Kidney (tissue), 22 donors: ENCODE measurements around the gene SFTA2. TPM values are rescaled to one million over a fixed set of nuclear protein-coding genes. Genes with fewer than 3 reads are reported as not detected.

Experiments
- DNase-seq, 5 donors: peaks; one replicate each; pipeline ENCODE4 v3.0.0-alpha.2; 2013 to 2020
- FAIRE-seq: peaks from 2 replicates; lab custom pipeline; 2012; peaks lifted over from hg19 to GRCh38; lab: Jason Lieb, UNC
- H3K27ac ChIP-seq, 2 donors: one replicate each; pipeline ENCODE4 v1.7.0; 2013; ENCODE audit warnings: low read depth in 2 of 2, low read length in 2 of 2, inconsistent platforms in 1 of 2
- H3K27me3 ChIP-seq: one replicate; pipeline ENCODE4 v1.7.1; 2013; ENCODE audit warnings: low read length, inconsistent platforms; ENCODE audit not compliant: control insufficient read depth, insufficient read depth
- H3K36me3 ChIP-seq, 3 donors: one replicate each; pipeline versions ENCODE4 v1.7.0 to v1.7.1; 2013; ENCODE audit warnings: low read length in 3 of 3, control low read depth in 1 of 3, inconsistent platforms in 1 of 3; ENCODE audit not compliant: insufficient read depth in 3 of 3, control insufficient read depth in 2 of 3
- H3K4me1 ChIP-seq, 3 donors: one replicate each; pipeline versions ENCODE4 v1.7.0 to v1.7.1; 2013; ENCODE audit warnings: low read length in 3 of 3, inconsistent platforms in 1 of 3, low read depth in 1 of 3; ENCODE audit not compliant: control insufficient read depth in 2 of 3, insufficient read depth in 2 of 3
- H3K4me3 ChIP-seq, 3 donors: one replicate each; pipeline versions ENCODE4 v1.7.0 to v1.8.1; 2013; ENCODE audit warnings: low read length in 3 of 3, control low read depth in 1 of 3, inconsistent platforms in 1 of 3
- H3K9ac ChIP-seq, 3 donors: one replicate each; pipeline versions ENCODE4 v1.7.0 to v1.7.1; 2013; ENCODE audit warnings: low read length in 3 of 3, control low read depth in 1 of 3, inconsistent platforms in 1 of 3
- H3K9me3 ChIP-seq, 3 donors: one replicate each; pipeline versions ENCODE4 v1.7.0 to v1.7.1; 2013; ENCODE audit warnings: low read length in 3 of 3, control low read depth in 1 of 3, inconsistent platforms in 1 of 3; ENCODE audit not compliant: control insufficient read depth in 2 of 3, insufficient read depth in 1 of 3
- CTCF ChIP-seq: IDR thresholded peaks from 3 replicates; pipeline ENCODE4 v1.5.1; 2012; ENCODE audit warnings: mild to moderate bottlenecking, moderate library complexity, borderline replicate concordance; ENCODE audit not compliant: insufficient read depth; ENCODE audit errors: extremely low read depth
- intact Hi-C: fragments of 100-400 bp; cut with DNase I; formaldehyde crosslinking; loops from one replicate; pipeline ENCODE4 v1.11.1; 2022
- long read RNA-seq, 10 donors: library from polyadenylated mRNA in 1 of 10; unstranded in 1 of 10; transcript quantifications; one replicate each; pipeline ENCODE4 v2.0.0 and lab custom pipeline, GENCODE V29; 2021 to 2026
- polyA plus RNA-seq: library from polyadenylated mRNA; stranded (reverse); fragments of 350-450 nt; fragmentation: Illumina TruSeq; extraction: RNeasy Lipid Tissue Mini Kit (QIAGEN cat#74804); gene quantifications from one replicate; pipeline ENCODE4 v1.2.3, GENCODE V29; 2014; ENCODE audit warnings: low read depth, low replicate concordance; ENCODE audit not compliant: insufficient read depth
- total RNA-seq: library from RNA; stranded (reverse); fragmentation: NEBNext Ultra II Directional; extraction: Animal tissue kit (Norgen Biotek cat#: 25700); gene quantifications from one replicate; pipeline ENCODE4 v1.2.1, GENCODE V29; 2021
- donor health status: control.
- donor health status: control.
- donor health status: control.
- donor health status: control.
- donor health status: control.
- donor health status: DM: yes; HTN: yes; CAD: no.
- donor health status: Normal renal cell carcinoma (clear cell type).

The SFTA2 gene
- total RNA-seq (30.5 TPM), polyA plus RNA-seq (7.4 TPM)
- long read RNA-seq, donor 1, partial matches to known transcripts, result 0 of 1 reads
- long read RNA-seq, donor 1, other reads (novel, unspliced or antisense), result 0 of 1 reads
- long read RNA-seq, donor 2, result 0 reads
- long read RNA-seq, donor 3, partial matches to known transcripts, result 0 of 3 reads
- long read RNA-seq, donor 3, other reads (novel, unspliced or antisense), result 0 of 3 reads
- long read RNA-seq, donor 4, partial matches to known transcripts, result 0 of 1 reads
- long read RNA-seq, donor 4, other reads (novel, unspliced or antisense), result 0 of 1 reads
- long read RNA-seq, donor 5, result 0 reads
- long read RNA-seq, donor 6, partial matches to known transcripts, result 0 of 2 reads
- long read RNA-seq, donor 6, other reads (novel, unspliced or antisense), result 0 of 2 reads
- long read RNA-seq, donor 7, transcript SFTA2-201 (3 exons, 451 nt), result major isoform, 8 of 13 reads
- long read RNA-seq, donor 7, partial matches to known transcripts, result 0 of 13 reads
- long read RNA-seq, donor 7, other reads (novel, unspliced or antisense), result 1 of 13 reads
- long read RNA-seq, donor 8, partial matches to known transcripts, result 0 of 2 reads
- long read RNA-seq, donor 8, other reads (novel, unspliced or antisense), result 0 of 2 reads
- long read RNA-seq, donor 9, result 0 reads
- long read RNA-seq, donor 10, result 0 reads

GRCh38 chr6:30931969-30932645 is at the start of gene SFTA2:
SFTA2 (minus strand) TSS chr6:30932170; CDS start chr6:30932096, 74 bp downstream.
- intact Hi-C loops, result no loop called here

GRCh38 chr6:30979690-30980089 is 47.7 kb upstream of the SFTA2 start:
- Histone ChIP-seq H3K4me1 (peaks cover 0 to 4% (median 0%) of the 10 kb centered on the region in 3 donors), H3K27ac (no peak overlapping the region), H3K9me3 (no peaks in the 10 kb centered on the region), H3K4me3 (no peak overlapping the region), H3K9ac (no peak overlapping the region), H3K27me3 (no peaks in the 10 kb centered on the region), H3K36me3 (no peaks in the 10 kb centered on the region)
- no peak for TF ChIP-seq CTCF
- intact Hi-C loops, result no loop called here
- FAIRE-seq (no peak), DNase-seq (no peak)

More at GRCh38 chr6:30931969-30932645, at the start of gene SFTA2:
- no peaks in the 10 kb centered on the region for H3K36me3 ChIP-seq
- H3K9ac ChIP-seq, result no peak within 1 kb of the TSS
- H3K27ac ChIP-seq, result no peak within 1 kb of the TSS
- no peak within 1 kb of the TSS for H3K4me3 ChIP-seq
- TF ChIP-seq CTCF, result no peak
- DNase-seq (no peak), FAIRE-seq (no peak)
- peaks cover 0 to 8% (median 0%) of the 10 kb centered on the region in 3 donors for H3K9me3 ChIP-seq
- peaks cover 0 to 8% (median 7%) of the 10 kb centered on the region in 3 donors for H3K4me1 ChIP-seq
- H3K27me3 ChIP-seq, result no peaks in the 10 kb centered on the region

- Histone ChIP-seq H3K4me3 (no peak overlapping the region), H3K27ac (no peak overlapping the region), H3K27me3 (no peaks in the 10 kb centered on the region), H3K9ac (no peak overlapping the region), H3K4me1 (peaks cover 0 to 4% (median 0%) of the 10 kb centered on the region in 3 donors), H3K9me3 (no peaks in the 10 kb centered on the region), H3K36me3 (no peaks in the 10 kb centered on the region)
- no peak for TF ChIP-seq CTCF
- intact Hi-C loops, result no loop called here
- DNase-seq (peak in 2 of 5 donors; percentile 37 to 58), FAIRE-seq (no peak)
These were observed 47.2 kb upstream of the SFTA2 start for GRCh38 chr6:30979141-30979540.
